ENCODE measurements around the gene DDX17. TPM values are rescaled to one million over a fixed set of nuclear protein-coding genes. Genes with fewer than 3 reads are reported as not detected.

The DDX17 gene
- total RNA-seq, 1 experiment from 2014 or later, result 354 TPM

DNA sequence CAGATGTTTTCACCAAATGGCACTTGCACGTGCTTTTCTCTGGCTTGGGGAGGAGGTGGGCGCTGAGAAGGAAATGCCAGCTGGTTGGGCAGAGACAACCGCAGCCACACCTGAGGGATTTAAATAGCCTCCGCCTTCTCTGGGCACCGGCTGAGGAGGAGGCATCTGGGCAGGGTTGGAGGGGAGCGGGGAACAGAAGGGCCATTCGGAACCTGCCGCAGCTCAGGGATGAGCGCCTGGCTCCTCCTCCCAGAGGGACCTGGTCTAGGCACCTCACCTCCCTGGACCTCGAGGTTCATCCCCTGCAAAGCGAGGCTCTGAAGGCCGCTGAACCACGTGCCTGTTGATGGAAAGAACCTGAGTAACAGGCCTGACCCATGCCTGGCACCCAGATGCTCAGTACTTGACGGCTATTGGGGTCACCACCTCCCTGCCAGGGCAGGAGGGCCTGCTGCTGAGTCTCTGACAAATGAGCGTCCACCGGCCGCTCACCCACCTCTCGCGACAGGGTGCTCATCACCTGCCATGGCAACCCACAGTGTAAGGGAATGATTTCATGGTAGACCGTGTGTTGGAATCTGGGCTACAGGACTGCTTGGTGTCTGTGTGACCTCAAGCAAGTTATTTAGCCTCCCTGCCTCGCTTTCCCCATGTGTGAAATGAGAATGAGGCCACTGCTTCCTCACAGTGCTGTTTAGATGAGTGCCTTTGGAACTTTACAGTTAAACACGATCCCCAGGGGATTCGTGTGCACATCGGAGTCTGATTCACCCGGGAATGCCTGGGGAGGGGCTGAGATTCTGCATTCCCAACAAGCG, 40.2 kb downstream of the DDX17 start:
- DNase-seq (ENCODE audit: low read depth), result no peak

DNA sequence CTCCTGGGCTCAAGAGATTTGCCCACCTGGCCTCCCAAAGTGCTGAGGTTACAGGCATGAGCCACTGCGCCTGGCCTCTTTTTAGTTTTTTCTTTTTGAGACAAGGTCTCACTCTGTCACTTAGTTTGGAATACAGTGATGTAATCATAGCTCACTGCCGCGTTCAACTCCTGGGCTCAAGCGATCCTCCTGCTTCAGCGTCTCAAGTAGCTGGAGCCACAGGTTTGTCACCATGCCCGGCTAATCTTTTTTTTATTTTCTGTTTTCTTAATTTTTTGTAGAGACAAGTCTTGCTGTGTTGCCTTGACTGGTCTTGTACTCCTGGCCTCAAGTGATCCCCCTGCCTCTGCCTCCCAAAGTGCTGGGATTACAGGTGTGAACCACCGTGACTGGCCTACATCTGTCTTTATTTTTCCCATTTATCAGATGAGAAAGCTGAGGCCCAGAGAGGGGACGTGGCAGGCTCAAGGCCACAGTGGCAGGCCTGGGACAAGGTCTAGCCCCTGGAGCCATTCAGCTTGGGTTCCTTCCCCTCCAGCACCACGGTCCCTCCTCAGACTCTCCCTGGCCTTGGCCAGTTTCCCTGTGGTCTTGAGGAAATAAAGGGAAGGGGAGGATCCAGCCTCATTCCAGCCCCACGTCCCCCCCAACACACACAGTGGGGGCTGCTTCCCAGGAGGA, 41.0 kb downstream of the DDX17 start:
- no peak for DNase-seq (ENCODE audit: low read depth)

GRCh38 chr22:38462960-38463784, 42.9 kb downstream of the DDX17 start:
- DNase-seq (ENCODE audit: low read depth), result no peak

GRCh38 chr22:38461414-38462081, 44.6 kb downstream of the DDX17 start:
- peak; percentile 75 for DNase-seq (ENCODE audit: low read depth)

GRCh38 chr22:38461057-38461413, 45.1 kb downstream of the DDX17 start:
- no peak for DNase-seq (ENCODE audit: low read depth)

DNA sequence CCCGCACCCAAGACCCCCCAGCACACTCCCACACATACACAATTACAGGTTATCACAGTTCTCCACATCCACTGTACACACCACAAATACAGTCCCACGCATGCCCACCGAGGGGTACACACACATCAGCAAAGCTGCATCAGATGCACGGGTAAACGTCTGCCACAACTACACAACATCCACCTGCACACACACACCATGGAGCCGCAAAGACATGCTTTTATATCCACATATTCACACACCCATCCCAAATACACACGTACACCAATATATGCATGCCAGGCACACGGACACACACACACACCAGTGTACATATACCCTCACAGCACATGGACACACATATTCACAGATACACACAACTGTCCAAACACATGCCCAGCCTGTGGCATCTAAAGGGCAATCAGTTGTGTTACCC, 45.7 kb downstream of the DDX17 start:
- DNase-seq (ENCODE audit: low read depth), result no peak

- no peak for DNase-seq (ENCODE audit: low read depth)
These were observed 49.0 kb downstream of the DDX17 start for GRCh38 chr22:38456841-38457699.

DNA sequence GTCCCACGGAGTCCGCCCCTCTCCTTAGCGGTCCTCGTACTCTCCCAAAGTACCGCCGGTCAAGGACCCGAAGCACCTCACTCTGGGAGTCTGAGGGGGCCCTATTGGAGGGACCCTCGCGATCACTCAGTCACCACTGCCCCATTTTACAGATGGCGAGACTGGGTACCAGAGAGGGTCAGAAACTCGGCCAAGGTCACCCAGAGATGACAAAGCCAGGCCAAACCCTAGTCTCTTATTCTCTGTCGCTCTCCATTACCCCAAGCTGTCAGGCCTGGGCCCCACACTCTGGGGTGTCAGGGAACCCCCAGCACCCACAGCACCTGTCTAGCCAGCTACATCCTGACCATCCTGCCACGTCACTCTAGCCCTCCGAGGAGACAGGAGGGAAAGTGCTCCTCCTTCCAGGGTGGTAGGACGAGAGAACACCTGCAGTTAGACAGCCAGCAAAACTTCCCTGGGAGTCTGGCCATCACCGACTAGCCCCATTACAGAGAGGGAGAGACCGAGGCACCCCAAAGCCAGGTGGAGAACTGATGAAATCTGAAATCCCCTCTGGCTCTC, 49.8 kb downstream of the DDX17 start:
- no peak for DNase-seq (ENCODE audit: low read depth)

DNA sequence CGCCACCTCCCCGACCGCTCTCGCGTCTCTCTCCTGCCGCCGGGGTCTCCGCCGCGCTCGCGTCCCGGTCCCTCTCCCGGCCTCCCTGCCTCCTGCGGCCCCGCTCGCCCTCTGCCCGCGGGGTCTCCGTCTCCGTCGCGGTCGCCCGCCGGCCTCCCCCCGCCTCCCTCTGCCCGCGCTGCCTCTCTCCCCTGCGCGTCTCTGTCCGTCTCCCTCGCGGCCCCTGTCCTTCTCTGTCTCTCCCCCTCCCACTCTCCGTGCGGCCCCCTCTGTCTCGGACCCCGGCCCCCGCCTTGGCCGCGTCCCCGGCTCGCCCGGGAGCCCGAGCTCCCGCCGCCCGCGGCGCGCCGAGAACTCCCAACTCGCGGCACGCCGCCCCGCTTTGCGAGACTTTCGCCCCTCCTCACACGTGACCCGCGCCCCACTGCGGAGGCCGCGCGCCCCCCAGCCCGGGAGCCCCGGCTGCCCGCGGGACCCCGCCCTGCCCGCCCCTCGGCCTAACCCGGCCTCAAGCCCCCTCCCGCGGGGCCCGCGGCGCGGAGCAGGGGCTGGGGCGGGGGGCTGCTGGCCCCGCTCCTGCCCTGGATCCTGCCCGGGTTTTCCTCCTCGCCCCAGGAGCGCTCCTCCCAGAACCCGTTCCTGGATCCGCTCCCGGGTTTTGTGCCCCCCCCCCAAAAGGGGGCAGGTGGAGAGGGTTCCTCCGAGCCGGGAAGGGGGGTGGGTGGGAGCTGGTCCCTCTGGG, 50.4 kb downstream of the DDX17 start:
- no peak for DNase-seq (ENCODE audit: low read depth)

GRCh38 chr22:38455076-38455529, 51.0 kb downstream of the DDX17 start, which contains the start of gene KCNJ4:
Gene KCNJ4 (minus strand): TSS chr22:38455199. CDS start chr22:38428132, 27,067 bp downstream.
- DNase-seq (ENCODE audit: low read depth), result no peak

- no peak for DNase-seq (ENCODE audit: low read depth)
These were observed 51.6 kb downstream of the DDX17 start for GRCh38 chr22:38454353-38455075.

DNA sequence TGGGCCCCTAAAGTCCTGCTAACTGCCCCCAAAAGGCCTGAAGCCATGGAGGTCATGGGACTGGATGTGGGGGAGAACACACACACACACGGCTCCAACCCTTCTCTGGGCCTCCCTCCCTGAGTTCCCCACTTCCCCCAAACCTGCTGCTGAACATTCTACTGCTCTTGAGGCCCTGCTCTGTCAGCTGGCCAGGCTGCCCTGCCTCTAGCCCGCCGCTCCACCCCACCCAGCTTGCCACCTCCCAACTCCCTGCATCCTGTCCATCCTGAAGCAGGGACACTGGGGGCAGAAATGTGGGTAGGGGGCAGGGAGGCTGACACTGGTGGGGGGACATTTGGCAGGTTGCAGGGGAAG, 52.1 kb downstream of the DDX17 start:
- no peak for DNase-seq (ENCODE audit: low read depth)

DNA sequence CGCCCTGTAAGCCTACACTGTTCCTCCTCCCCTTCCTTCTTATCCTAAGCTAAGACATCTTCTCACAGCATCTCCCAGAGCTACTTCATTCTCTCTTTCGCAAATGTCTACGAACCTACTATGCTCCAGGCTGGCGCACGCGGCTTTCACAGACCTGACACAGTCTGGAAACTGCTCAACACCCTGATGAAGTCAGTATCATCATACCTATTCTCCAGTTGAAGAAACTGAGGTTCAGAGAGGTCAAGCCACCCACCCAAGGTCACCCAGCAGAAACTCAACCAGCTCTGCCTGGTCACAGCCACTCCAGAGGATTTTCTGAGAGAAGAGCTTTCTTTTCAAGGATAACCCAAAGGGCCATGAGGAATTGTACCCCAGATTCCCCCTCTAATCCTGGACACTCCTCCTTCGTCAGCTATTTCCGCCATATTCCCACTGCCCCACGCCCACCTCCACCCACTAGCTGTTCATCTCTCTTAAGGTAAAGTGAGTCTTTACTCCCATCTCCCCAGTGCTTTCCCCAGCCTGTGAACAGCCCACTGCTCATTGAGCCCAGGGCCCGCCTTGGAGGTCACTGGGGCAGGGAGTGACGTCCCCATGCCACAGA, 52.9 kb downstream of the DDX17 start:
- DNase-seq (ENCODE audit: low read depth), result no peak

- no peak for DNase-seq (ENCODE audit: low read depth)
These were observed 53.6 kb downstream of the DDX17 start for GRCh38 chr22:38452373-38453065.

DNA sequence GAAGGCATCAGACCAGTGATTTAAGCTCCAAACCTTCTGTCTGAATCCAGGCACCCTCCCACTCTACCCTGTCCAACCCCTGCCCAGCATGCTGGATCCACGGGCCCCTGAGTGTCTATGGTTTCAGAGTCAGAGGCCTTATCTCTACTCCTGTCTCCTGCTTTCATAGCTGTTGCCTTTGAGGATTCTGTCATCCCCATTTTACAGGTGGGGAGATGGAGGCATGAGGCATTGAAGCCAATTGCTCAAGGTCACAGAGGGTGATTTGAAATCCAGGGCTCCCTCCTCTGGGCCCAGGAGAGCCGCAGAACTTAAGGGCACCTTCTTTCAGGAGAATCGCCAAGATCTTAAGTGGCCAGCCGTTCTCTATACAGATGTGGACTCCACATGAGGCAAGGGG, 54.2 kb downstream of the DDX17 start:
- DNase-seq (ENCODE audit: low read depth), result no peak

DNA sequence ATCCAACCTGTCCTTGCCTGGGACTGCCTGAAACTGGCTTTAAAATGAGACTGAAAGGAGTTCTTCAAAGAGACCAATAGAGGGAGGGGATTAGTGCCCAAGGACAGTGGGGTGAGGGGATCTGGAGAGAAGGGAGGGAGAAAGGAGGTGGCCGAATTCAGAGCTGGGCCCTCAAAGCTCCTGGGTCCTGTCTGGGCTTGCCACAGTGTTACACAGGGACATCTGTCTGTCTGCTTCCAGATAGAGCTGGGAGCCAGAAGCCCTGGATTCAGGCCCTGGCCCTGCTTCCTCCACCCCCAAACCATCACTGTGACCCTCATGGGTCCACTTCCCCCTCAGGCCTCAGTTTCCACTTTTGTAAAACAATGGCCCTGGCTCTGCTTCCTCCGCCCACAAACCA, 54.7 kb downstream of the DDX17 start:
- no peak for DNase-seq (ENCODE audit: low read depth)

GRCh38 chr22:38450234-38450797, 55.8 kb downstream of the DDX17 start:
- no peak for DNase-seq (ENCODE audit: low read depth)

GRCh38 chr22:38449776-38450175, 56.3 kb downstream of the DDX17 start:
- DNase-seq (ENCODE audit: low read depth), result no peak
